Panc1 (cell line): ENCODE data around the gene WNK3. TPM values are rescaled to one million over a fixed set of nuclear protein-coding genes. Genes with fewer than 3 reads are reported as not detected.

Source experiments
- ATAC-seq: fragments of 200-7000 bp; cut with Tn5 transposase; 2 replicates; pipeline ENCODE4 v1.9.1; 2020; ENCODE audit warnings: mild to moderate bottlenecking, moderate library complexity
- BruUV-seq: library from RNA; stranded (reverse); fragments of 400-500 nt; replicated peaks from 2 replicates; lab custom pipeline; 2021; lab: Mats Ljungman, UMichigan
- CTCF ChIA-PET: fragments of 300-600 bp; sonication (Branson Sonifier 250); formaldehyde crosslinking; loops from one replicate; lab custom pipeline; 2022; ENCODE audit warnings: antibody characterized with exemption; lab: Charles Lee
- POLR2A ChIA-PET: fragments of 300-600 bp; sonication (Branson Sonifier 250); formaldehyde crosslinking; loops from one replicate; lab custom pipeline; 2022; ENCODE audit warnings: antibody characterized with exemption; lab: Charles Lee
- DNase-seq: peaks from one replicate; pipeline ENCODE4 v3.0.0-alpha.2; 2010; ENCODE audit warnings: low read depth, low spot score
- H3K27ac ChIP-seq: 2 replicates; pipeline ENCODE4 v1.5.1; 2011; ENCODE audit warnings: mild to moderate bottlenecking, low read length, inconsistent platforms
- H3K27me3 ChIP-seq: fragments of 200-500 bp; sonication (Bioruptor generic); 2 replicates; pipeline ENCODE4 v1.6.0; 2014; ENCODE audit warnings: low read length, inconsistent platforms; ENCODE audit not compliant: control insufficient read depth, insufficient read depth
- H3K36me3 ChIP-seq: fragments of 200-500 bp; sonication (Bioruptor generic); 2 replicates; pipeline ENCODE4 v1.5.1; 2014; ENCODE audit warnings: inconsistent platforms, mild to moderate bottlenecking, low read length, moderate library complexity; ENCODE audit not compliant: control insufficient read depth, insufficient read depth
- H3K4me1 ChIP-seq: 2 replicates; pipeline ENCODE4 v1.5.1; 2011; ENCODE audit warnings: inconsistent platforms, mild to moderate bottlenecking, low read length, moderate library complexity; ENCODE audit not compliant: control insufficient read depth, insufficient read depth
- H3K4me3 ChIP-seq, 2 experiments: 2 replicates each; pipeline ENCODE4 v1.5.1; 2011 to 2012; ENCODE audit warnings: low read depth in 2 of 2, low read length in 2 of 2, mild to moderate bottlenecking in 2 of 2, inconsistent platforms in 1 of 2, moderate library complexity in 1 of 2
- H3K9me3 ChIP-seq: fragments of 200-500 bp; sonication (Bioruptor generic); 2 replicates; pipeline ENCODE4 v1.5.1; 2014; ENCODE audit warnings: low read depth, mild to moderate bottlenecking, inconsistent platforms, low read length, moderate library complexity; ENCODE audit not compliant: control insufficient read depth, insufficient read depth
- CTCF ChIP-seq: fragments of 450-650 bp; IDR thresholded peaks from 2 replicates; pipeline ENCODE4 v1.5.1; 2017; ENCODE audit warnings: mild to moderate bottlenecking
- POLR2AphosphoS5 ChIP-seq: IDR thresholded peaks from 2 replicates; pipeline ENCODE4 v1.6.1; 2012; ENCODE audit warnings: mild to moderate bottlenecking, low read depth, low read length, moderate library complexity
- REST ChIP-seq, 2 experiments: IDR thresholded peaks; 2 replicates each; pipeline ENCODE4 v1.6.1; 2011 to 2012; ENCODE audit warnings: low read depth in 2 of 2, control low read depth in 1 of 2, low read length in 1 of 2, mild to moderate bottlenecking in 1 of 2, moderate library complexity in 1 of 2; ENCODE audit not compliant: insufficient read depth in 1 of 2
- SIN3A ChIP-seq: IDR thresholded peaks from 2 replicates; pipeline ENCODE4 v1.6.1; 2012; ENCODE audit warnings: low read depth, mild to moderate bottlenecking, low read length, moderate library complexity, borderline replicate concordance; ENCODE audit not compliant: insufficient read depth
- TCF7L2 ChIP-seq: IDR thresholded peaks from 2 replicates; pipeline ENCODE4 v1.6.1; 2011; ENCODE audit warnings: mild to moderate bottlenecking, low read depth, low read length, inconsistent platforms
- in situ Hi-C: cut with HindIII; loops from 2 replicates; pipeline ENCODE4 v1.10.0; 2016; ENCODE audit warnings: low sequenced_read_pairs, low pct_unique_long_range_greater_than_20kb
- intact Hi-C: fragments of 100-400 bp; cut with micrococcal nuclease; formaldehyde crosslinking; loops from one replicate; pipeline ENCODE4 v1.10.0; 2022; ENCODE audit not compliant: unreplicated experiment
- total RNA-seq: library from RNA; stranded (reverse); gene quantifications from one replicate; pipeline ENCODE4 v1.2.1, GENCODE V29; 2021; ENCODE audit not compliant: unreplicated experiment

WNK3 gene
- total RNA-seq, 1 experiment from 2014 or later, result not detected

- H3K36me3 ChIP-seq, result no peaks in the 10 kb centered on the region
- H3K4me3 ChIP-seq, result no peak overlapping the region
- in situ Hi-C loops (no loop called here), intact Hi-C loops (no loop called here)
- no TSS peak for BruUV-seq
- ChIA-PET POLR2A (no interaction called here), CTCF (no interaction called here)
- DNase-seq, result no peak
- no peak overlapping the region for H3K27ac ChIP-seq
- no peaks in the 10 kb centered on the region for H3K27me3 ChIP-seq
- H3K9me3 ChIP-seq, result no peaks in the 10 kb centered on the region
- ATAC-seq, result no peak
- no peak for TF ChIP-seq REST (IDR thresholded peaks at IDR 0.05; ENCODE audit: insufficient read depth in 1 of 2, low read depth in 2 of 2, low read length in 1 of 2)
- TF ChIP-seq POLR2AphosphoS5, result no peak
- TF ChIP-seq CTCF, result no peak
- TF ChIP-seq SIN3A, result no peak
- TF ChIP-seq TCF7L2, result no peak
- no peaks in the 10 kb centered on the region for H3K4me1 ChIP-seq
Measured at GRCh38 chrX:54271664-54272063, 86.2 kb downstream of the WNK3 start.

GRCh38 chrX:54248309-54248708, 109.5 kb downstream of the WNK3 start:
- peaks cover 4% of the 10 kb centered on the region for H3K27me3 ChIP-seq
- BruUV-seq, result no TSS peak
- in situ Hi-C loops (no loop called here), intact Hi-C loops (loop anchor here (10.0 kb wide), 1 partner anchor 196 kb away; the partner anchor contains the start of gene TSR2)
- ATAC-seq (no peak), DNase-seq (peak; percentile 8)
- no peak overlapping the region for H3K27ac ChIP-seq
- no peaks in the 10 kb centered on the region for H3K4me1 ChIP-seq
- H3K9me3 ChIP-seq, result no peaks in the 10 kb centered on the region
- H3K4me3 ChIP-seq, result no peak overlapping the region
- ChIA-PET POLR2A (no interaction called here), CTCF (no interaction called here)
- TF ChIP-seq POLR2AphosphoS5, result no peak
- TF ChIP-seq TCF7L2, result no peak
- peak; percentile 58; the same call in 1 of the 2 replicates for TF ChIP-seq CTCF
- H3K36me3 ChIP-seq, result no peaks in the 10 kb centered on the region
